Lower leg skin (tissue), 4 donors: Measurements from ENCODE around the gene AQP12A. TPM values are rescaled to one million over a fixed set of nuclear protein-coding genes. Genes with fewer than 3 reads are reported as not detected.
"Not testable (repeated sequence)": the region's sequence is repeated elsewhere in the genome, so short reads cannot be mapped to it uniquely, and the experiment has no call there.

Source experiments
- DNase-seq, 2 donors: peaks; one replicate each; pipeline ENCODE4 v3.0.0-alpha.2; 2019; ENCODE audit warnings: low spot score in 2 of 2
- H3K4me3 ChIP-seq: fragments of 200-600 bp; sonication (generic); 2 replicates; pipeline ENCODE4 v1.5.1; 2017; ENCODE audit warnings: mild to moderate bottlenecking, low read depth; ENCODE audit not compliant: poor library complexity, severe bottlenecking
- CTCF ChIP-seq, 3 donors: fragments of 450-650 bp; IDR thresholded peaks; one replicate each; pipeline ENCODE4 v1.5.1; 2016; ENCODE audit warnings: antibody characterized with exemption in 3 of 3, mild to moderate bottlenecking in 3 of 3, moderate library complexity in 2 of 3
- POLR2A ChIP-seq, 2 donors: fragments of 450-650 bp; IDR thresholded peaks; one replicate each; pipeline ENCODE4 v1.6.1; 2016 to 2017; ENCODE audit warnings: antibody characterized with exemption in 2 of 2, mild to moderate bottlenecking in 1 of 2, moderate library complexity in 1 of 2
- WGBS, 2 donors: methylation state at CpG; one replicate each; pipeline ENCODE4 v1.1.5; 2018; 5-methylcytosine and 5-hydroxymethylcytosine counted together
- intact Hi-C: fragments of 100-400 bp; cut with DNase I; formaldehyde crosslinking; loops from one replicate; pipeline ENCODE4 v1.15.0; 2023; ENCODE audit warnings: low total_unique reads
- total RNA-seq, 4 donors: library from RNA; depleted of rRNA; stranded (reverse); fragments of >200 nt; gene quantifications; one replicate each; pipeline ENCODE4 v1.1.0, GENCODE V29; 2016

Gene AQP12A
- total RNA-seq, 4 donors from 2014 or later, result not detected

GRCh38 chr2:240670402-240670801 lies 21.3 kb upstream of the AQP12A start:
- TF ChIP-seq POLR2A (IDR thresholded peaks at IDR 0.05) (no peak), CTCF (IDR thresholded peaks at IDR 0.05) (no peak)
- intact Hi-C loops, result no loop called here
- peak in 1 of 2 donors; percentile 29 for DNase-seq
- H3K4me3 ChIP-seq, result no peak overlapping the region
- WGBS, 2 donors, result 80 to 87% methylated on average over 7 of the region's 7 CpGs

GRCh38 chr2:240670950-240671349 lies 20.7 kb upstream of the AQP12A start:
- peak in 1 of 2 donors; percentile 43 for DNase-seq
- TF ChIP-seq POLR2A (IDR thresholded peaks at IDR 0.05) (no peak), CTCF (IDR thresholded peaks at IDR 0.05) (no peak)
- WGBS, 2 donors, result 68 to 71% methylated on average over 4 of the region's 4 CpGs
- no peak overlapping the region for H3K4me3 ChIP-seq
- intact Hi-C loops, result no loop called here

GRCh38 chr2:240672076-240672700 lies 19.5 kb upstream of the AQP12A start:
- WGBS, 2 donors, result 32 to 73% methylated on average over 22 to 45 of the region's 46 CpGs
- peak in 1 of 2 donors; percentile 72 for DNase-seq
- intact Hi-C loops, result no loop called here
- TF ChIP-seq POLR2A (IDR thresholded peaks at IDR 0.05), result no peak
- no peak for TF ChIP-seq CTCF (IDR thresholded peaks at IDR 0.05)
- H3K4me3 ChIP-seq, result no peak overlapping the region

- no peak overlapping the region for H3K4me3 ChIP-seq
- intact Hi-C loops, result no loop called here
- peak in 1 of 2 donors; percentile 79 for DNase-seq
- no peak for TF ChIP-seq POLR2A (IDR thresholded peaks at IDR 0.05)
- no peak for TF ChIP-seq CTCF (IDR thresholded peaks at IDR 0.05)
- 4 to 5% methylated on average over 4 to 23 of the region's 55 CpGs for WGBS, 2 donors
These were observed 18.9 kb upstream of the AQP12A start for GRCh38 chr2:240672701-240673190.

GRCh38 chr2:240674461-240675184 lies 17.0 kb upstream of the AQP12A start:
- peak in 1 of 2 donors; percentile 64 for DNase-seq
- intact Hi-C loops, H3K4me3 ChIP-seq: not testable (repeated sequence)
- 27 to 33% methylated on average over 7 to 10 of the region's 16 CpGs for WGBS, 2 donors

GRCh38 chr2:240675345-240675744 lies 16.3 kb upstream of the AQP12A start:
- no CpG with 5 or more reads among the region's 24 CpGs for WGBS, 2 donors
- DNase-seq, intact Hi-C loops, H3K4me3 ChIP-seq: not testable (repeated sequence)

GRCh38 chr2:240678043-240678442 lies 13.6 kb upstream of the AQP12A start:
- 55% methylated on average over 5 of the region's 14 CpGs; no CpG with 5 or more reads in 1 of the 2 donors for WGBS, 2 donors
- H3K4me3 ChIP-seq, intact Hi-C loops, DNase-seq: not testable (repeated sequence)

GRCh38 chr2:240678909-240679308 lies 12.8 kb upstream of the AQP12A start:
- DNase-seq, H3K4me3 ChIP-seq, intact Hi-C loops: not testable (repeated sequence)
- WGBS, 2 donors, result no CpG with 5 or more reads among the region's 19 CpGs

GRCh38 chr2:240680185-240680584 lies 11.5 kb upstream of the AQP12A start:
- H3K4me3 ChIP-seq, intact Hi-C loops: not testable (repeated sequence)
- 40 to 83% methylated on average over 1 to 2 of the region's 11 CpGs for WGBS, 2 donors
- DNase-seq, result peak in 1 of 2 donors; percentile 42

GRCh38 chr2:240682431-240683224 lies 9.0 kb upstream of the AQP12A start, which contains the start of gene AQP12B:
Gene AQP12B (minus strand): TSS chr2:240682885. CDS start chr2:240682837, 48 bp downstream.
- peak in 1 of 2 donors; percentile 82 for DNase-seq
- WGBS, 2 donors, result 78 to 80% methylated on average over 15 to 21 of the region's 37 CpGs
- H3K4me3 ChIP-seq, intact Hi-C loops: not testable (repeated sequence)
